Stimulated activated naive B cell treated with anti-CD40 and anti-IgM and Interleukin-4, amounts not matched to agents 10 μg/mL and 1 μg/mL and 100 μg/mL, for 72 hours (primary cell): ENCODE results near the gene SATB2.

Experiments
- ATAC-seq, 2 donors: fragments of 150-1000 bp; cut with Tn5 transposase; replicated peaks; 2 replicates each; pipeline ENCODE4 v1.10.0; 2021; ENCODE audit warnings: moderate library complexity in 1 of 2
- DNase-seq: peaks from one replicate; pipeline ENCODE4 v3.0.0; 2021
- H3K27ac Mint-ChIP-seq: one replicate; pipeline ENCODE4 v1.8.0; 2022; ENCODE audit warnings: mild to moderate bottlenecking, mixed read lengths
- H3K27me3 Mint-ChIP-seq, 2 donors: one replicate each; pipeline ENCODE4 v1.8.0; 2022; ENCODE audit warnings: mixed read lengths in 2 of 2
- H3K36me3 Mint-ChIP-seq, 2 donors: one replicate each; pipeline ENCODE4 v1.8.0; 2022; ENCODE audit warnings: mixed read lengths in 2 of 2, mild to moderate bottlenecking in 1 of 2
- H3K4me1 Mint-ChIP-seq, 2 donors: one replicate each; pipeline ENCODE4 v1.8.0; 2022; ENCODE audit warnings: mixed read lengths in 2 of 2, mild to moderate bottlenecking in 1 of 2
- H3K4me3 Mint-ChIP-seq, 2 donors: one replicate each; pipeline ENCODE4 v1.8.0; 2022; ENCODE audit warnings: mild to moderate bottlenecking in 2 of 2, mixed read lengths in 2 of 2, moderate library complexity in 1 of 2
- H3K9me3 Mint-ChIP-seq, 2 donors: one replicate each; pipeline ENCODE4 v1.8.0; 2022; ENCODE audit warnings: mixed read lengths in 2 of 2, mild to moderate bottlenecking in 1 of 2

Gene SATB2

GRCh38 chr2:199378948-199379650, 78.6 kb downstream of the SATB2 start:
- no peak overlapping the region for H3K27ac Mint-ChIP-seq
- no peak for DNase-seq
- H3K9me3 Mint-ChIP-seq = no peaks in the 10 kb centered on the region
- H3K4me3 Mint-ChIP-seq = no peak overlapping the region
- H3K4me1 Mint-ChIP-seq = no peaks in the 10 kb centered on the region
- no peaks in the 10 kb centered on the region for H3K36me3 Mint-ChIP-seq
- ATAC-seq = no peak
- peaks cover 0 to 12% of the 10 kb centered on the region in 2 donors for H3K27me3 Mint-ChIP-seq

GRCh38 chr2:199370150-199370780, 87.5 kb downstream of the SATB2 start:
- Mint-ChIP-seq H3K27me3 (peaks cover 0 to 14% of the 10 kb centered on the region in 2 donors), H3K4me3 (no peak overlapping the region), H3K4me1 (no peaks in the 10 kb centered on the region), H3K36me3 (no peaks in the 10 kb centered on the region), H3K27ac (no peak overlapping the region), H3K9me3 (no peaks in the 10 kb centered on the region)
- no peak for ATAC-seq
- no peak for DNase-seq

- no peak overlapping the region for H3K4me3 Mint-ChIP-seq
- no peak for ATAC-seq
- H3K9me3 Mint-ChIP-seq = no peaks in the 10 kb centered on the region
- peaks cover 7 to 14% of the 10 kb centered on the region in 2 donors for H3K27me3 Mint-ChIP-seq
- no peak for DNase-seq
- H3K36me3 Mint-ChIP-seq = no peaks in the 10 kb centered on the region
- no peaks in the 10 kb centered on the region for H3K4me1 Mint-ChIP-seq
- no peak overlapping the region for H3K27ac Mint-ChIP-seq
Observed at GRCh38 chr2:199366406-199366805, 91.3 kb downstream of the SATB2 start.

GRCh38 chr2:199364153-199364552, 93.6 kb downstream of the SATB2 start:
- H3K27ac Mint-ChIP-seq = no peak overlapping the region
- no peak for ATAC-seq
- DNase-seq = no peak
- H3K36me3 Mint-ChIP-seq = no peaks in the 10 kb centered on the region
- H3K4me3 Mint-ChIP-seq = no peak overlapping the region
- peaks cover 14 to 16% of the 10 kb centered on the region in 2 donors for H3K27me3 Mint-ChIP-seq
- no peaks in the 10 kb centered on the region for H3K4me1 Mint-ChIP-seq
- H3K9me3 Mint-ChIP-seq = no peaks in the 10 kb centered on the region

GRCh38 chr2:199356412-199356811, 101.3 kb downstream of the SATB2 start:
- ATAC-seq = no peak
- Mint-ChIP-seq H3K9me3 (no peaks in the 10 kb centered on the region), H3K27ac (no peak overlapping the region), H3K36me3 (no peaks in the 10 kb centered on the region), H3K27me3 (peaks cover 0 to 8% of the 10 kb centered on the region in 2 donors), H3K4me1 (no peaks in the 10 kb centered on the region), H3K4me3 (no peak overlapping the region)
- no peak for DNase-seq

GRCh38 chr2:199348871-199349270, 108.9 kb downstream of the SATB2 start:
- H3K9me3 Mint-ChIP-seq = peaks cover 0 to 4% of the 10 kb centered on the region in 2 donors
- H3K27me3 Mint-ChIP-seq = no peaks in the 10 kb centered on the region
- no peaks in the 10 kb centered on the region for H3K4me1 Mint-ChIP-seq
- DNase-seq = no peak
- no peak overlapping the region for H3K27ac Mint-ChIP-seq
- no peaks in the 10 kb centered on the region for H3K36me3 Mint-ChIP-seq
- ATAC-seq = no peak
- H3K4me3 Mint-ChIP-seq = no peak overlapping the region

GRCh38 chr2:199344012-199344411, 113.7 kb downstream of the SATB2 start:
- DNase-seq = no peak
- H3K27me3 Mint-ChIP-seq = no peaks in the 10 kb centered on the region
- H3K9me3 Mint-ChIP-seq = peaks cover 0 to 4% of the 10 kb centered on the region in 2 donors
- H3K4me3 Mint-ChIP-seq = no peak overlapping the region
- no peaks in the 10 kb centered on the region for H3K4me1 Mint-ChIP-seq
- no peak for ATAC-seq
- no peak overlapping the region for H3K27ac Mint-ChIP-seq
- no peaks in the 10 kb centered on the region for H3K36me3 Mint-ChIP-seq

GRCh38 chr2:199342334-199342733, 115.4 kb downstream of the SATB2 start:
- Mint-ChIP-seq H3K4me3 (no peak overlapping the region), H3K36me3 (no peaks in the 10 kb centered on the region), H3K27me3 (no peaks in the 10 kb centered on the region), H3K27ac (no peak overlapping the region), H3K9me3 (peaks cover 0 to 4% of the 10 kb centered on the region in 2 donors), H3K4me1 (no peaks in the 10 kb centered on the region)
- no peak for DNase-seq
- no peak for ATAC-seq

- H3K27me3 Mint-ChIP-seq = no peaks in the 10 kb centered on the region
Observed at GRCh38 chr2:199341123-199341522, 116.6 kb downstream of the SATB2 start.

GRCh38 chr2:199339891-199340605, 117.7 kb downstream of the SATB2 start:
- no peaks in the 10 kb centered on the region for H3K36me3 Mint-ChIP-seq
- H3K4me3 Mint-ChIP-seq = no peak overlapping the region
- H3K27ac Mint-ChIP-seq = no peak overlapping the region
- DNase-seq (no peak), ATAC-seq (no peak)
- no peaks in the 10 kb centered on the region for H3K27me3 Mint-ChIP-seq
- no peaks in the 10 kb centered on the region for H3K4me1 Mint-ChIP-seq
- peaks cover 0 to 4% of the 10 kb centered on the region in 2 donors for H3K9me3 Mint-ChIP-seq

More at GRCh38 chr2:199341123-199341522, 116.6 kb downstream of the SATB2 start:
- Mint-ChIP-seq H3K4me1 (no peaks in the 10 kb centered on the region), H3K4me3 (no peak overlapping the region), H3K9me3 (peaks cover 0 to 4% of the 10 kb centered on the region in 2 donors), H3K36me3 (no peaks in the 10 kb centered on the region), H3K27ac (no peak overlapping the region)
- no peak for ATAC-seq
- no peak for DNase-seq

GRCh38 chr2:199336546-199336945, 121.2 kb downstream of the SATB2 start:
- no peak overlapping the region for H3K4me3 Mint-ChIP-seq
- H3K4me1 Mint-ChIP-seq = no peaks in the 10 kb centered on the region
- no peaks in the 10 kb centered on the region for H3K9me3 Mint-ChIP-seq
- no peaks in the 10 kb centered on the region for H3K27me3 Mint-ChIP-seq
- no peak overlapping the region for H3K27ac Mint-ChIP-seq
- H3K36me3 Mint-ChIP-seq = no peaks in the 10 kb centered on the region
- ATAC-seq (no peak), DNase-seq (no peak)

- Mint-ChIP-seq H3K4me3 (no peak overlapping the region), H3K27ac (no peak overlapping the region), H3K36me3 (no peaks in the 10 kb centered on the region), H3K27me3 (no peaks in the 10 kb centered on the region), H3K4me1 (no peaks in the 10 kb centered on the region), H3K9me3 (no peaks in the 10 kb centered on the region)
- DNase-seq = no peak
- ATAC-seq = no peak
Observed at GRCh38 chr2:199335502-199335901, 122.2 kb downstream of the SATB2 start.

- Mint-ChIP-seq H3K9me3 (no peaks in the 10 kb centered on the region), H3K4me1 (no peaks in the 10 kb centered on the region), H3K4me3 (no peak overlapping the region), H3K36me3 (no peaks in the 10 kb centered on the region), H3K27ac (no peak overlapping the region), H3K27me3 (no peaks in the 10 kb centered on the region)
- DNase-seq = no peak
- no peak for ATAC-seq
Observed at GRCh38 chr2:199329466-199329865, 128.3 kb downstream of the SATB2 start.

GRCh38 chr2:199329031-199329430, 128.7 kb downstream of the SATB2 start:
- no peak overlapping the region for H3K27ac Mint-ChIP-seq
- H3K4me3 Mint-ChIP-seq = no peak overlapping the region
- no peak for ATAC-seq
- H3K36me3 Mint-ChIP-seq = no peaks in the 10 kb centered on the region
- no peaks in the 10 kb centered on the region for H3K27me3 Mint-ChIP-seq
- no peaks in the 10 kb centered on the region for H3K9me3 Mint-ChIP-seq
- no peaks in the 10 kb centered on the region for H3K4me1 Mint-ChIP-seq
- DNase-seq = no peak

- Mint-ChIP-seq H3K9me3 (no peaks in the 10 kb centered on the region), H3K27me3 (no peaks in the 10 kb centered on the region), H3K36me3 (no peaks in the 10 kb centered on the region), H3K4me3 (no peak overlapping the region), H3K4me1 (no peaks in the 10 kb centered on the region), H3K27ac (no peak overlapping the region)
- ATAC-seq = no peak
- DNase-seq = no peak
Observed at GRCh38 chr2:199325881-199326280, 131.9 kb downstream of the SATB2 start.
